Stimulated activated CD8-positive, alpha-beta memory T cell treated with anti-CD3 and anti-CD28 coated beads, Interleukin-12 subunit alpha, Interleukin-12 subunit beta, amount 100 ng/mL, for 4 hours (primary cell): ENCODE results near the gene MBTPS1.
A peak's percentile ranks its signal among the peaks of the same experiment; 100 is the strongest.

Source experiments
- DNase-seq: peaks from one replicate; pipeline ENCODE4 v3.0.0-alpha.2; 2020; ENCODE audit warnings: low read depth

Gene MBTPS1

DNA sequence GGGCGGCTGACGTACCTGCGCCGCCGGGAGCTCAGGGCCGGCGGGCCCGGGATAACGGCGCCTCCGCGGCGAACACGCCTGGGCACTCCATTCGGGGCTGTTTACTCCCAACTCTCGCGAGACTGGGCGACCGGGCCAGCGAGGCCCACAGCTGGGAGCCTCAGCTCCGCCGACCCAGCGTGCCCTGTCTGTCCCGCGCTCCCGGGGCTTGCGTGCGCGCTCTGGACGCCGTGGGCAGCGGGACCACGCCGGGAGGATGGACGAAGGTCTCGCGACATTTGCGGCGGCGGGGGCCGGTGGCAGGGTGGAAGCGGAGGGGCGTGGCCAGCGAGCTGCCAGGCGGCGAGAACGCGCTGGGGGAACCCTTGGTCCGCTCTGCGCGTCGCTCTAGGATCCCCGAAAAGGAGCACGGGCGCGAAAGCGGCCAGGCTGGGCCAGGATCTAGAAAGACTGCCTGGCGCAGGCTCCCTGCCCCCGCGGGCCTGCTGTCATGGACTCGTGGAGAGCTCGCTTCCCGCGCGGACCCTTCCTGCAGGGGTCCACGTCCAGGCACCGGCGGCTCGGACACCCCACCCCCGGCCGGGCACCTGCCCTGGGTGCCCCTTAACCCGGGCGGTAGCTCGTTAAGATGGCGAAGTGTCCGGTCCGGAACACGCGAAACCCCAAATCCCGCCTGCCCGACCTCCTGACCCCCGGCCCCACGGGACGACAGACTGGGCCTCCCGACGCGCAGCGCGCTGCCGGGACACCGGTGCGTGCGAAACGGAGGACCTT is at the start of gene MBTPS1:
TSS of gene MBTPS1 (minus strand) at position 223 of the 774 bp plus-strand sequence. CDS start 15,159 bp downstream, outside the sequence.
- DNase-seq, result peak; percentile 98

DNA sequence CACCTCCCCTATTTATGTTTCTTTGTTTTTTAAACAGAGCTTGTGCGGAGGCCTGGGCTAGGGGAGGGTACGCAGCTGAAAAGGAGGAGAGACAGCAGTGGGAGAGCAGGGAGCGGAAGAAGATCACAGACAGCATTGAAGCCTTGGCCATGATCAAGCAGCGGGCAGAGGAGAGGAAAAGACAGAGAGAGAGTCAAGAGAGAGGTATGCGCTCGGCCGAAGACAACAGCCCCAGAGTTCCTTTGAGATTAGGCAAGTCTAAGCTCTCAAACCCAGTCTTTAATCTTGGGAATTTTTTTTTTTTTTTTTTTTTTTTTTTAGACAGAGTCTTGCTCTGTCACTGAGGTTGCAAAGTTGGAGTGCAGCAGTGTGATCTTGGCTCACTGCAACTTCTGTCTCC is 49.0 kb upstream of the MBTPS1 start:
- no peak for DNase-seq

DNA sequence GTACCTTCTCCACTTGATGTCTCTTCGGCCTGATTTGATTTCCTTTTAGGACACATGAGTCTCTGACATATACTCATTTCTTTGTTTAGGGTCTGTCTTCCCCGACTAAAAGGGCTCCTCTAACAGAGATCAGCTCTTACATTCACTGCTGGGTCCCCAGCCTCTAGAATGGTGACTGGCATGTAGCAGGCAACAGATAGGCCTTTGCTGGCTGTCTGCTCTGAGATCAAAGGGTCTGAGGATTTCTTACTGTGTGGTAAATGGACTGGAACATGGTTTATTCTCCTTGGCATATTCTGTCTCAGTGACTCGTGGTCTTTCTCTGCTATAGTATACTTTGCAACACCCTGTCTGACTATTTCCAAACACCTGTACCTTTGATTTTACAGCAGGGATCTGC is 45.1 kb upstream of the MBTPS1 start:
- DNase-seq, result no peak

DNA sequence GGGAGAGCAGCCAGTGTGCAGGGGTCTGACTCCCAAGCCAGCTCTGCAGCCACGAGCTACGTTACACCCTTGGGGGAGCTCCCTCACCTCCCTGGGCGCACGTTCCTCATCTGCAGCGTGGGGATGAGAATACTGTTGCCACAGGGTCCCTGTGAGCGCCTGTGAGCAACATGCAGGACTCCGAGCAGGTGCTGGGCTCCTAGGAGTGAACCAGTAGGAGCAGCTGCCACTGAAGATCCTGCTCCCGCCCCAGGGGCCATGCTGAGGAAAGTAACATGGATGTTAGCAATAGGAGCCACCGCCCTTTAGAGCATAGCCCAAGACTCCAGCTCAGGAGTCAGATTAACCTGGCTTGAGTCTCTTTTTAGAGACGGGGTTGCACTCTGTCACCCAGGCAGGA is 44.3 kb upstream of the MBTPS1 start:
- no peak for DNase-seq

DNA sequence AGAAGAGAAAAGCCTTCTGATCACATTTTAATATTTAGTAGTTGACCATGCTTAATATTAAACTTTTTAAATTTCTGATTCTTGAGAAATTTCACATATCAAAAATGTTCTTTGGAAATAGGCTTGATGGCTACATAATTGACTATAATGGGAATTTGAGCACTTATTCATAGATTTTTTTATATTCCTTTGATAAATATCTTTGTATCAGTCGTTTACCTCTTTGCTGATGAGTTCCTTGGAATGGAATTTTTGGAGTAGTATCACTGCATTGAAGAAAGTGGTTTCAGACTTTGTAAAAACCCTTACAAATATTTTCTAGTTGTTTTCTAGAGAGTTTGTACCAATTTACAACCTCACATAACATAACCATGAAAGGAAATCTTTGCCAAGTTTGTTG is 43.1 kb upstream of the MBTPS1 start:
- DNase-seq, result no peak

DNA sequence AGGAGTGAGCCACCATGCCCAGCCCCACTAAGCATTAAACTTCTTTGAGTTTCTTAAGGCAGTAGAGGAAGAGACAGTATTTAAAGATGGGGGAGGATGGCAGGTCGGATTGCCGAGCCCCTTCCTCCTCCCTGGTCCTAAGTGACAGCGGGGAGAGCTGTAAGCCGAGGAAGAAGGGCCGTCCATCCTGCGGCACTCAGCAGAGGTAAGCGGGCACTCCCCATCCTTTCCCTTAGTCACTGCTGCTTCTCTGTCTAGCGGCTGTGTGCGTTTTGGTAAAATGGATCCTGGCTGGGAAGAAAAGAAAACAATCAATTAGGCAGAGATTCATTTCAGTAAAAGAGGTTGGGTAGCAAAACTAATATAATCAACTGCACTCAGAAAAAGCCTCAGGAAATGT is 42.3 kb upstream of the MBTPS1 start:
- no peak for DNase-seq

DNA sequence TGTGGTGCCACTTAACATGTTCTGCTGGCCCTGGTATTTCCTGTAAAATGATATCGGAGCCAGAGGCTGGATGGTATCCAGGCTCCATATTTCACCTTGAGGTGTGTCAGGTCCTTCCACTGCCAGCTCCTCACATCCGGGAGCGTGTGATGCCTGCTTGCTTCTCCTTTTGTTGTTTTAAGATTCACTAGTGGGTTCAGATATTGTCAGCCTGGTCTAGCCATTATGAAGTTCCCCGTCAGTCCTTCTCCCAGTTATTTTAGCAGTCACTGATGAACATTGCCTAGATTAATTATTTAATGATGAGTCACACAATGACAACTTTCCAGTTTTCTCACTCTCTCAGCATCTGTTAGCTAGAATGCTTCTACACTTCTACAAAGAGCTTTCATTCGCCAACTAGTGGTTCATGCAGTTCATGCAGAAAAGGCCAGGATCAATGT is 39.6 kb upstream of the MBTPS1 start:
- no peak for DNase-seq

DNA sequence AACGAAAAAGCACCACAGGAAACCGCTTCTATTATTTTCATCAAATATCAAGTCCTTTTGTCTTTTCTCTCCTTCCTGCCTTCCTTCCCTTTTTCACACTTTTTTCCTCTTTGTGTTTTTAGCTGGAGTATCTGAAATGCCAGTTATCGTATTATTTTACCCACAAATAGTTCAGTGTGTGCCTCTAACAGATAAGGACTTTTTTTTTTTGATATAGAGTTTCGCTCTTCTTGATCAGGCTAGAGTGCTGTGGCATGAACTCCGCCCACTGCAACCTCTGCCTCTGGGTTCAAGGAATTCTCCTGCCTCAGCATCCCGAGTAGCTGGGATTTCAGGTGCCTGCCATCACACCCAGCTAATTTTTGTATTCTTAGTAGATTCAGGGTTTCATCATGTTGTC is 39.0 kb upstream of the MBTPS1 start:
- no peak for DNase-seq

DNA sequence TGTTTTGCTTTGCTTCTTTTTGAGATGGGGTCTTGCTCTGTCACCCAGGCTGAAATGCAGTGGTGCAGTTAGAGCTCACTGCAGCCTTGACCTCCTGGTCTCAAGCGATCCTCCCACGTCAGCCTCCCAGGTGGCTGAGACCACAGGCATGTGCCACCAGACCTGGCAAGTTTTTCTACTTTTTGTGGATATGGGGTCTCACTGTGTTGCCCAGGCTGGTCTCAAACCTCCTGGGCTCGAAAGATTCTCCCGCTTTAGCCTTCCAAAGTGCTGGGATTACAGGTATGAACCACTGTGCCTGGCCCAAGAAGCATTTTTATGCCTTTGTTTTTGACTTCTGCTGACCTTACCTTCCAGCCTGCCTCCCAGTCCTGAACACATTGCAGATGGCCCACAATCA is 38.5 kb upstream of the MBTPS1 start:
- no peak for DNase-seq

DNA sequence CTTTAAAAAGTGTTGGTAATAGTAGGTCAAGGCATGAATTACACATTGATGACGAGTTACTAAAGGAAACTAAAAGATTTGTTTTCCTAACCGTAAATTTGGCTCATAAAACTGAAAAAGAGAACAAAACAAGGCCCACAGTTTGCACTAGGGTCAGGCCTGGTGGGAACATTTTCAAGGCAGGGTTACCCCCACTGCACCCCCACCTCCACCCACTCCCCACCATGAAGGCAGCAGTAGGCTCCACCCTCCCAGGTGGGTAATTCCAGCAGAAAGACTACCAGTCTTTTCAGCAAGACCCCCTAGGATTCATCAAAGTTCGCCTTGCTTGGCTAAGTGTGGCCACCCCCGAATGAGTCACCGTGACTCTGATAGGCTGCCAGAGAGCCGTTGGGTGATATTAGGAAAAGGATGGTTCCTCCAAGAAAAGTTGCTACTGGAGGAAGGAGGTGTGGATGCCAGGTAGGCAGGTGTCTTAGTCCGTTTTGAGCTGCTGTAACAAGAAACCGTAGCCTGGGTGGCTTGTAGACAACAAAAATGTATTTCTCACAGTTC is 37.0 kb upstream of the MBTPS1 start:
- no peak for DNase-seq

DNA sequence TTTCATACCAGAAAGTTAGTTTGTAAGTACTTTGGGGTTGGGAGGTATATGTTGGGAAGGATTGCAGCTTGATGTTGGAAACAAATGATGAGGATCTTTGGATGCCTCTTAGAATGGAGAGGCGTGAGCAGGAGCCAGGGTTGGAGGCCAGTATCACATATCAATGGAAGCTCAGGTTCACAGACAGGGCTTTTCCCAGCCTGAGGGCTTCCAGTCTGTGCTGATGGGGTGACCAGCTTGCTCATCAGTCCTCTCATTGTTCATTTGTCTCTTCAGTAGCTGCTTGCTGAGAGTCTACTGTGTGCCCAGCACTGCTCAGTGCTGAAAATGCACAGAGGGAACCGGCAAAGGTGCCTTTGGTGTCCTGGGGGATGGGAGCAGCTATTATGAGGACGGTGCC is 34.2 kb upstream of the MBTPS1 start:
- no peak for DNase-seq

DNA sequence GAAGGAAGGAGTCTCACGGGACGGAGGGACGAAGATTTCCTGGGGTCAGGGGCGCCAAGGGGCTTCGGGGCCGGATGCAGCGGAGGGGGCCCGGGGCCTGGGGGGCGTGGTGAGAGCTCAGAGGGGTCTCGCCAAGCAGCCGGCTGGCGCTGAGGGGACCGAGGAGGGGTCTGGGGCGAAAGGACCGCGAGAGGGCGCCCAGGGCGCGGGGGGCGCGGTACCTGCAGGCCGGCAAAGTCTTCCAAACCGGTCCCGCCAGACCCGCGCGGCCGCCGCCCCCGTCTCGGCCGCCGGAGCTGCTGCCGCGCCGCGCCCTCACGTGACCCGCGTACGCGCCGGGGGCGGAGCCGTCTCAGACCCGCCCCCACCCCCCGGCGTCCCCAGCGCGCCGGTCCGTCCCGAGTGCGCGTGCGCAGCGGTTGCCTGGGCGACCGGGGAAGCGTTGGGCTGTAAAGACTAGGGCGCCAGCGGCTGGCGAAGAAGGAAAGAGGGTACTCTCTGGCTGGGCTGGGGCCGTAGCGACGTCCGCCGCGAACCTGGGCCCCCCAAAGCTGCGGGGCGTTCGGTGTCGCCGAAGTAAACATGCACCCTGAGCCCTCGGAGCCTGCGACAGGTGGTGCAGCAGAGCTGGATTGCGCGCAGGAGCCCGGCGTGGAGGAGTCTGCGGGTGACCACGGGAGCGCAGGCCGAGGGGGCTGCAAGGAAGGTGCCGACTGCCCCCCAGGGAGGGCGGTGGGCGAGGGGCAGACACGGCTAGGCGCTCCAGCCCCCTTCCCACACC is 28.3 kb upstream of the MBTPS1 start, which contains the start of the genes DNAAF1 and HSDL1:
TSS of gene DNAAF1 (plus strand) at position 450 of the 781 bp plus-strand sequence. CDS start at position 583, 133 bp downstream.
TSS of gene HSDL1 (minus strand) at position 319 of the 781 bp plus-strand sequence. CDS start 13,856 bp downstream, outside the sequence.
- DNase-seq, result peak; percentile 93

DNA sequence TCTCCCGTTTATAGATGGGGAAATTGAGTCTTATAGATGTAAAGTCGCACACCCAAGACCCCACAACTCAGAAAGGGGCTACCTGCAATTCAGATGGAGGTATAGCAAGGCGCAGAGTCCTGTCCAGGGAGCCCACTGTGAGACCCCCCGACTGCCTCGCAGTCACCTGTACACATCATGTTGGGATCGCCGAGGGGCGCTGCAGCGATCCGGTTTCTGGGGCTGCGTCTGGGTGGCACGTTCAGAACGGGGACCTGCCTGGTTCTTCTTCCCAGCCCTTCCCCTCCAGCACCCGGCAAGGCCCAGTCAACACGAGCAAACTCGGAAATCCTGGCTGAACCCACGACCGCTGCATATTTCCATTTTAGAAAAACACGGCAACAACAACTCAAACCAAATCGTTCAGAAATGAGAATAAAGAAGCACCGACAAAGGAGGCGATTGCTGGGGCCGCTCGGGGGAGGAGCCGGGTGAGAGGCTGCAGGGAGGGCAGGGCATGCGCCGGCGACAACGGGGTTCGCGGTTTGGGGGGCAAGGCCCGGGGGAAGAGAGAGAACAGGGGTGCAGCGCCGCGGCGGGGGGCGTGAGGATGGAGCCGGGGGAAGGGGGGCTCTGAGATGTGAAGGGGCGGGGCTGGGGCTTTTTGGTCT is 27.6 kb upstream of the MBTPS1 start:
- DNase-seq, result peak; percentile 13

DNA sequence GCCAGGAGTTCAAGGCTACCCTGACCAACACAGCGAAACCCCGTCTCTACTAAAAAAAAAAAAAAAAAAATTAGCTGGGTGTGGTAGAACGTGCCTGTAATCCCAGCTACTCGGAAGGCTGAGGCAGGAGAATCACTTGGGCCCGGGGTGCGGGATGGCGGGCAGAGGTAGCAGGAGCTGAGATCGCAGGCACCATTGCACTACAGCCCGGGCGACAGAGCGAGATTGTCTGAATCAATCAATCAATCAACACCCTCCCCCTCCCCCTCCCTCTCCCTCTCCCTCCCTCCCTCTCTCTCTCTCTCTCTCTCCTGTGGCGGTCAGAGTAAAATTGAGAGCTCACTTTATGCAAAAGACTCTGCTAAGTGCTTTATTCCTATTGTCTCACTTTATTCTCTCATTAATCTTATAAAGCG is 27.1 kb upstream of the MBTPS1 start:
- no peak for DNase-seq

DNA sequence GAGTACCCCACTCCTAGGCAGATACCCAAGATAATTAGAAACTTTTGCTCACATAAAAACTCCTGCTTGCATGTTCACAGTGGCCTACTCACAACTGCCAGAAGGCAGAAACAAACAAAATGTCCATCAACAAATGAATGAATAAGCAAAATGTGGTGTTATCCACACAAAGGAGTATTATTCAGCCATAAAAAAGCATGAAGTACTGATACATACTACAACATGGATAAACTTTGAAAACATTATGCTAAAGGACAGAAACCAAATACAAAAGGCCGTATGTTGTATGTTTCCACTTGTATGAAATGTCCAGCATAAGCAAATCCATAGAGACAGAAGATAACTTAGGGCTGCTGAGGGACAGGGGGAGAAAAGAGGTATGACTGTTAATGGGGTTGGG is 26.3 kb upstream of the MBTPS1 start:
- DNase-seq, result no peak

DNA sequence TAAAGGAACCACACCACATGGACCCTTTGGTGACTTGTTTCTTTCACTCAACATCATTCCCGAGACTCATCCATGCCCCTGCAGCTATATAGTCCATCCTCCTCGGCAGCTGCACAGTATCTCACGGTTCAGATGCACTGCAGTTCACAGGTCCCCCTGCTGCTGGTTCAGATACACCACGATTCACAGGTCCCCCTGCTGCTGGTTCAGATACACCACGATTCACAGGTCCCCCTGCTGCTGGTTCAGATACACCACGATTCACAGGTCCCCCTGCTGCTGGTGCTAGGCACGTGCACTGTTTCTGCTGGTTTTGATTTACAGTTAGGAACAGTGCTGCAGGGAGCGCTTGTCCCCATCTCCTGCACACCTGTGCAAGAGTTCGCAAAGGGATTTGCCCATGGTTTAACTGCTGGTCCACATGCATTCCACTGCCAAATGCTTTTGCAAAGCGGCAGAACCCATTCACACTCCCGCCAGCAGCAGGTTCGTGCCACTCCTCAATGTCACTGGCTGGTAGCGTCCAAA is 24.5 kb upstream of the MBTPS1 start:
- no peak for DNase-seq

DNA sequence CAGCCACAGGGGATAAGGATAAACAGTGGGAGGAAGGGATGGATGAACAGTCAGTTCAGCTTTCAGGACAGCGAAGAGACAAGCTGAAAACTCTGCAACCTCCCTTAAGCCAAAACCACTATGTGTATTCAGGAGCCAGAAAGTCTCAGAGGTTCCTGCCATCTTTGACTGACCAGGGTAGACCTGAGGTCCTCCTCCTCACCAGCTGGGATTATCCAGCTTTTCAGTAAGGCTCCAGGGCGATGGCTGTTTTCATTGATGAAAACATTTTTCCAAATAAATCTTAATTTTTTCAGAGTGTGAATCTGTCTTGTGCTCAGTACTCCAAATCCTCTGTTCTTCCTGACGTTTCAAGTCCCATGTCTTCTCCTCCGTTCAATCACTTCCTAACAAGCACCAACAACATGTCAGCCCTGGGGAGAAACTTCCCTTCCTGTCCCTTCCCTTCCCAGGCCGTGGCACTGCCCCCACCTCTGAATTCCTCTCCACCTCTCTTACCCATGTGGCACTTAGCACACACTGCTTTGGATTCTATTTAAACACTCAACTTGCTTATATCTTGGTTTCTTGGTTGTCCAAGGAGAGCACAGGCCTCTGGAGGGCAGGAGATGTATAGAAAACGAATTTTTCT is 23.0 kb upstream of the MBTPS1 start:
- DNase-seq, result no peak

DNA sequence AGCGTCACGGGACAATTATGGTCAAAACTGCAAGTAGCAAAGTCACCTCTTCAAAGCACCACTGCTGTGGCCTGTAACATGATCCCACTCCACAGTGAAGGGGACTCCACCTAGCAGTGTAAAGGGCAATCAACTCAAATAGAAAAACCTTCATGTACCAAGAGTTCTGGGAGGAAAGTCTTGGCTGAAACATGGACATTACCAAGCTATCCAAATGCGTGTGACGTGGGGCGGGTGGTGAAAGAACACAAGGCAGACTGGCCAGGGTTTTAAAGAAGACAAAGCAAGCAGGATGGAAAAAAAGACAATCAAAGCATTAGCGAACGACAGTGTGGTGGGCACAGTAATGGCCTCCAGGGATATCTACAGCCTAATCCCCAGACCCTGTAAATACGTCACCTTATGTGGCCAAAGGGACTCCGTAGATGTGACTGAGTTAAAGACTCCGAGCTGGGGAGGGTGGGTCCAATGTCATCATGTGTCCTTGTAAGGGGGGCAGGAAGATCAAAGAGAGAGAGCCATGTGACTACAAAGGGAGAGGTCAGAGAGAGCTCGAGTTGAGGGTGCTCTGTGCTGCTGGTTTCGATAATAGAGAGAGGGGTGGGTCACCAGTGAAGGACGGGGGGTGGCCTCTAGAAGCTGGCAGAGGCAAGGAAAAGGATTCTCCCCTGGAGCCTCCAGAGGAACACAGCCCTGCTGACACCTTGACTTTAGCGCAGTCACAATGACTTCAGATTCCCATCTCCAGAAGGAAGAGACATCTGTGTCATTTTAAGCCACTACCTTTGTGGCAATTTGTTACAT is 22.3 kb upstream of the MBTPS1 start:
- DNase-seq, result no peak

DNA sequence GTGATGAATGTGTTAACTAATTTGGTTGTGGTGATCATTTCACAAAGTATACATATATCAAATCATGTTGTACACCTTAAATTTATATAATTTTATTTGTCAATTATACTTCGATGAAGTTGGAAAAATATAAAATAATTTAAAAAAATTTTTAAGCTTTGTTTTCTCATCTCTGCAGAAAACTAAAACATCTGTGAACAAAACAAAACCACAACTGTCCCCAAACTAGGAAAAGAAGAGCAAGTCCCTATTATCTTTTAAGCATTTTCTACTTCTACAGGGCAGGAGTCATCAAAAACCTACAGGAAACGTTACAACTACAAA is 21.7 kb upstream of the MBTPS1 start:
- DNase-seq, result no peak

DNA sequence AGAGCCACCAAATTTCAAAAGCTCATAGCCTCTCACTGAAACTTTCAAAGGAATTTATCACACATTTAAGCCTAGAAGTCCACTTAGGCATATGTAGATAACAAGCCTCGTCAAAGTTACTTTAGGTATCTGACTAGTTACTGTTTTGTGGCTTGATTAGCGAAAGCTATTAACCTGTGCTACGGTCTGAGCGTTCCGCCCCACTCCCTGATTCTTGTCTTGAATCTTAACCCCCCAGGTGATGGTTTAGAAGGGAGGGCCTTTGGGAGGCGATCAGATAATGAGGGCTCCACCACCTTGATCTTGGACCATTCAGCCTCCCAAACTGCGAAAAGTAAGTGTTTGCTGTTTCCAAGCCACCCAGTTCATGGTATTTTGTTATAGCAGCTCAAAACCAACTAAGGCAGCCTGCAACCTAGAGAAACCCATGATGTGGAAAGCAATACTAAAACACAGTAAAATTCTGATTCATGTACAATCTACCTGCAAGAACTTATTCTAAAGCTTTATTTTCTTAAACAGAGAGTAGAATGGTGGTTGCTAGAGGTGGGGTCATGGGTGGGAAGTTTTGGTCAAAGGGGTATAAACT is 21.1 kb upstream of the MBTPS1 start:
- no peak for DNase-seq
